ENCODE data around the gene GRK6.

GRCh38 chr5:177471610-177472356 lies 45.3 kb downstream of the GRK6 start:
- TF ChIP-seq POLR2A (IDR thresholded peaks at IDR 0.05), result no peak
- no peak for TF ChIP-seq CTCF (IDR thresholded peaks at IDR 0.05)
